NT2/D1 (cell line): Measurements from ENCODE around the gene APOC4.

Experiments
- DNase-seq: peaks from one replicate; pipeline ENCODE4 v3.0.0-alpha.2; 2011; ENCODE audit warnings: low read depth, low spot score
- H3K27me3 ChIP-seq: 2 replicates; pipeline ENCODE4 v1.6.0; 2011; ENCODE audit warnings: mild to moderate bottlenecking; ENCODE audit not compliant: insufficient read length, insufficient read depth
- H3K36me3 ChIP-seq: 2 replicates; pipeline ENCODE4 v1.6.1; 2011; ENCODE audit warnings: mild to moderate bottlenecking, low read length, mixed read lengths; ENCODE audit not compliant: insufficient read depth, insufficient read length
- H3K4me1 ChIP-seq: 2 replicates; pipeline ENCODE4 v1.5.1; 2011; ENCODE audit not compliant: insufficient read depth, insufficient read length
- H3K4me3 ChIP-seq: 2 replicates; pipeline ENCODE4 v1.5.1; 2011; ENCODE audit warnings: low read depth; ENCODE audit not compliant: insufficient read length
- H3K9ac ChIP-seq: 2 replicates; pipeline ENCODE4 v1.6.0; 2011; ENCODE audit warnings: low read depth; ENCODE audit not compliant: insufficient read length
- H3K9me3 ChIP-seq: 2 replicates; pipeline ENCODE4 v1.5.1; 2011; ENCODE audit warnings: mild to moderate bottlenecking, low read length; ENCODE audit not compliant: insufficient read depth
- SUZ12 ChIP-seq: IDR thresholded peaks from 2 replicates; pipeline ENCODE4 v1.6.1; 2011; ENCODE audit not compliant: insufficient read length, insufficient read depth; ENCODE audit errors: extremely low read depth
- YY1 ChIP-seq: IDR thresholded peaks from 2 replicates; pipeline ENCODE4 v1.6.1; 2011; ENCODE audit not compliant: insufficient read length, insufficient read depth
- ZNF274 ChIP-seq: IDR thresholded peaks from 2 replicates; pipeline ENCODE4 v1.6.1; 2011; ENCODE audit warnings: mild to moderate bottlenecking, low read depth, low read length

Gene APOC4

GRCh38 chr19:44947041-44947581 lies 5.1 kb downstream of the APOC4 start:
- no peak for DNase-seq
- TF ChIP-seq ZNF274 (no peak), SUZ12 (no peak), YY1 (no peak)
- H3K4me3 ChIP-seq: no peak overlapping the region
- H3K9me3 ChIP-seq: no peaks in the 10 kb centered on the region
- H3K36me3 ChIP-seq: no peaks in the 10 kb centered on the region
- H3K9ac ChIP-seq: no peak overlapping the region
- no peaks in the 10 kb centered on the region for H3K27me3 ChIP-seq
- H3K4me1 ChIP-seq: peaks cover 5% of the 10 kb centered on the region

- no peaks in the 10 kb centered on the region for H3K9me3 ChIP-seq
- no peak for DNase-seq
- H3K27me3 ChIP-seq: no peaks in the 10 kb centered on the region
- no peak overlapping the region for H3K9ac ChIP-seq
- peaks cover 3% of the 10 kb centered on the region for H3K4me1 ChIP-seq
- H3K36me3 ChIP-seq: no peaks in the 10 kb centered on the region
- H3K4me3 ChIP-seq: no peak overlapping the region
- no peak for TF ChIP-seq YY1
- TF ChIP-seq ZNF274: no peak
- TF ChIP-seq SUZ12: no peak
Measured at GRCh38 chr19:44948237-44948636, 6.2 kb downstream of the APOC4 start.

- no peaks in the 10 kb centered on the region for H3K36me3 ChIP-seq
- peaks cover 3% of the 10 kb centered on the region for H3K4me1 ChIP-seq
- no peak overlapping the region for H3K9ac ChIP-seq
- no peak for DNase-seq
- H3K4me3 ChIP-seq: no peak overlapping the region
- TF ChIP-seq YY1: no peak
- TF ChIP-seq ZNF274: no peak
- TF ChIP-seq SUZ12: no peak
- no peaks in the 10 kb centered on the region for H3K9me3 ChIP-seq
- no peaks in the 10 kb centered on the region for H3K27me3 ChIP-seq
Measured at GRCh38 chr19:44948763-44949374, 6.8 kb downstream of the APOC4 start.

GRCh38 chr19:44949550-44949949 lies 7.5 kb downstream of the APOC4 start:
- Histone ChIP-seq H3K4me3 (no peak overlapping the region), H3K4me1 (peaks cover 3% of the 10 kb centered on the region), H3K27me3 (no peaks in the 10 kb centered on the region), H3K9ac (no peak overlapping the region), H3K9me3 (no peaks in the 10 kb centered on the region), H3K36me3 (no peaks in the 10 kb centered on the region)
- no peak for TF ChIP-seq YY1
- DNase-seq: no peak

GRCh38 chr19:44951179-44952159 lies 9.4 kb downstream of the APOC4 start:
- no peak for TF ChIP-seq SUZ12
- TF ChIP-seq YY1: no peak
- TF ChIP-seq ZNF274: no peak
- Histone ChIP-seq H3K27me3 (no peaks in the 10 kb centered on the region), H3K4me1 (peaks cover 7% of the 10 kb centered on the region), H3K9me3 (no peaks in the 10 kb centered on the region), H3K4me3 (no peak overlapping the region), H3K9ac (peak overlapping the region; percentile 32), H3K36me3 (no peaks in the 10 kb centered on the region)
- peak; percentile 49 for DNase-seq

- no peaks in the 10 kb centered on the region for H3K27me3 ChIP-seq
- no peak for DNase-seq
- peaks cover 5% of the 10 kb centered on the region for H3K4me1 ChIP-seq
- no peaks in the 10 kb centered on the region for H3K9me3 ChIP-seq
- TF ChIP-seq SUZ12 (no peak), YY1 (no peak), ZNF274 (no peak)
- peaks cover 3% of the 10 kb centered on the region for H3K36me3 ChIP-seq
- H3K4me3 ChIP-seq: peak overlapping the region; percentile 81
- peak overlapping the region; percentile 83 for H3K9ac ChIP-seq
Measured at GRCh38 chr19:44954278-44954648, 12.2 kb downstream of the APOC4 start.
